Left renal cortex interstitium (tissue), 4 donors: ENCODE measurements around the gene SND1. TPM values are rescaled to one million over a fixed set of nuclear protein-coding genes. Genes with fewer than 3 reads are reported as not detected.

Source experiments
- DNase-seq, 4 donors: peaks; one replicate each; pipeline ENCODE4 v3.0.0-alpha.2; 2013; ENCODE audit warnings: low read depth in 4 of 4, low spot score in 2 of 4, missing footprints in 1 of 4
- polyA plus RNA-seq, 4 donors: library from polyadenylated mRNA; unstranded; fragments of 120-200 nt; gene quantifications; one replicate each; pipeline ENCODE4 v1.2.1, GENCODE V29; 2013; ENCODE audit not compliant: insufficient read length in 4 of 4

The SND1 gene
- polyA plus RNA-seq, 4 donors: 133 to 165 (median 139) TPM

DNA sequence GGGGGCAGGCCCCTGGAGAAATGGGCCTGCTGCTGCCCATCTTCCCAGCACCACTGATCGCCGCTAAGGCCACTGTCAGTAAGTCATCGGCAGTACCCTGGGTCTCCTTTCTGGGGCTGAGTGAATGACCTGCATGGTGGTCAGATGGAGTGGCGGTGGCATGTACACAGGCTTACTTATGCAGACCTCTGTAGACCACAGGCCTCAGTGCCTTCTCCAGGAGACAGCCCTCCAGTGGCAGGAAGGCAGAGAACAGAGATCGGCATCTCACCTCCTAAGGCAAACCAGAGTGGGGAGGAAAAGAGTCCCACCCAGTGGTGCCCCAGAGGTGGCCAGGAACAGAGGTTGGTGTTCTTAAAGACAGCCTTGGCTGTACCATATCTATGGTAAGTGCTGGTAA lies 402.0 kb downstream of the SND1 start:
- no peak for DNase-seq

DNA sequence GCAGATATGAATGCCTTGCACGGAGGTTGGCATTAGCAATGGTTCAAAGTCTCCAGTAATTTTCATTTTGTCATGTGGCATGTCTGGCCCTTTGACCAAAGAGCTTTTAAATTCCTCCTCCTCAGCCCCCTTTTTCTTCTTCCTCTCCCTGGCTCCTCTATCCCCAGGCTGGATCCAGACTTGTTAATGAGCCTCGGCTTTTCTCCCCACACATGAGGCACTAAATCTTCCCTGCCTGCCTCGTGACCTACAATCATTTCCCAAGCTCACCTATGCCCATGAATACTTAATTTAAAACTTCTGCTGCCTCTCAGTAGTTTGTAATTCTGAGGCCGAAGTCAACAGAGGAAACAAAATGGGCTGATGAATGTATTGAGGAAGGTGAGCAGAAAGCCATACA lies 402.5 kb downstream of the SND1 start:
- no peak for DNase-seq

DNA sequence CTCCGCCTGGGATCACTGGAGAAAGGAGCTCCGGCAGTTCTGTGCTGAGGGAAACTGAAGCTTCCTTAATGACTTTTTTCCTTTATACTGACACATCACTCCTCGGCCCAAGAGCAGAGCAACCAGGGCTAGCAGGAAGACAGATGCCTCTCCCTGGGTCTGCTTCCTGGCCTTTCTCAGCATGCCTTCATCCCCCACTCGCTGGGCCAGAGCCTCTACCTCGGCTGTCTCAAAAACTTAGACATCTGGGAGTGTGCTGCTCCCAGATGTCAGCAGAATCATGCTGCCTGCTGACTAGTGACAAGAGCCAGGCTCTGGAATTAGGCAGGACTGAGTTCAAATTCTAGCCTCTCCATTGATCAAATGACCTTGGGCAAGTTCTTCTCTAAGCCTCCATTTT lies 403.6 kb downstream of the SND1 start:
- DNase-seq: no peak

DNA sequence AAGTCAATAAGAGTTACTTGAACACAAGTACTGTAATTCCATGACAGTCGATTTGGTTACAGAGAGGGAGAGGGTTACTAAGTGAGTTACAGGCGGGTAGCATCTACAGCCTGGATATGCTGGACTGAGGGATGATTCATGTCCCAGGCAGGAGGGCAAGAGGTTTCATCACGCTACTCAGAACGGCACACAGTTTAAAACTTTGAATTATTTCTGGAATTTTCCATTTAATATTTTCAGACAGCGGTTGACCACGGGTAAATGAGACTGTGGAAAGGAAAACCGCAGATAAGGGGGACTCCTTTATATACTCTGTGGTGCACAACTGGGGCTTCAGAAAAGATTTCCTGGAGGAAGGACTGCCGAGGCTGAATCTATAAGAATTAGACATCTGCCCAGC lies 404.9 kb downstream of the SND1 start:
- no peak for DNase-seq

DNA sequence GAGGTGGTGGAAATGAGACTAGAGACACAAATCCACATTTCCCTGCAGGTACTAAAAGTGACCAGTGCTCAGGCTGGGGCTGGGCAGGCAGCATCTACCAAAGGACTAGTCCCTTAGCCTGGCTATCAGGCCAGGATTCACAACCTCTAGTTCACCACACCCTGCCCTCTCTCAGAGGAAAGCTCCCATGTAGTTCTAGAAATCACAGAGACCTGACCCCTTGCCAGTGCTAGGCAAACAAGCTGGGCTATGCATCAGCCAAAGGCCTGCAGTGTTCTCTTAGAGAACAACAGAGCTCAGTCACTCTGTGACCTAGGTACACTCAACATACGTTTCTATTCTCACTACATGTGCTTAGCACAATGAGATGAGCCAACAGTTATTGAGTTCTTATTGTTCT lies 405.9 kb downstream of the SND1 start:
- no peak for DNase-seq

DNA sequence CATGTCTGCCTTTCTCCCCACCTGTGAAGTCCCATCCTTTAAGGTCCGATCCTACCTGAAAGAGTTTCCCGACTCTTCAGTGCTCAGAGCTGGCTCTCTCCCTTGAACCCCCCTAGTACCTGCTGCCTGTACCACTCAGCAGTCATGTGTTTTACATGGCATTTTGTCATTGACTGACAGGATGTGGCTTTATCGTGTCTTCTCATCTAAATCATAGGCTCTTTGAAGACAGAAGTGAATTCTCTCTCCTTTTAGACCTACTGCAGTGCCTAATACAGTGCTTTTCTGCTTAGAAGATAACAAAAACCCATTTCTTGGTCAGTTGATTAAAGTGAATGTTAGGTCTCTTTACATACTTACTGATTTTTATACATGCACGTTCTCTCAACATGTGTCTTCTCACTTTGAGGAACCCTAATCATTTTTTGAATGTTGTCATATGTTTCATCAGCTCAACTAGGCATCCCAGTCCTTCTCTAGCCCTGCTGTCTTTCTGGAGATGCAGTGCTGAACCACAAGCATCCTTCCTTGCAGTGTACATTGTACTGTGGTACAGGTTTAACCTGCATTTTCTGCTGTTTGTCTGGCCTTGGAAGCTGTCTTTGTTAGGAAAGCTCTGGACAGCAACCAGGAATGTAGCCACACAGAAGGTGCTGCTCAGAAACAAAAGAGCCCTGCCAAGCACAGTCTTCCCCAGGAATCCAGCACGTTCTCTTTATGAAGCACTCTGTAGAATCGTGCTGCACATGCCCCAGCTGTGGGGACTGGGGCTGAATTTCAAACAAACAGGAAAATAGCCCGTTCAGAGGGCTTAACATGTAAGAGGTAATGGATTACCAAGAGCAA lies 407.4 kb downstream of the SND1 start:
- DNase-seq: no peak

DNA sequence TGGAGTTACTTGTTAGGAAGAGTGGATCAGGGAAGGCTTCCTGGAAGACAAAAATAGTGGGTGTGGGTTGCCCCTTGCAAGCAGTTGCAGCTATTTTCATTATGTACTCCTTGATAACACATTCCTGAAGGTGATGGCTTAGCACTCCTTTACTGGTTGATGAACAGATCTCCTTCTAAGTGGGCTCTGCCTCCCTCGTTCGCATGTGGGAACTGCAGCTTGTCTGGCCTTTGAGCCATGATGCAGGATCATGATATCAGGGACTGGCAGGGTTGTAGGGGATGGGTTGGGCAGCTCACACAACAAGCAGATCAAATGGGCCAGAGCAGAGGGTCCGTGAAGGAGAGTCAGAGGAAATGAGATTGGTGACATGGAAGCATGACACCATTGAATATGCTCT lies 408.0 kb downstream of the SND1 start:
- DNase-seq: no peak

DNA sequence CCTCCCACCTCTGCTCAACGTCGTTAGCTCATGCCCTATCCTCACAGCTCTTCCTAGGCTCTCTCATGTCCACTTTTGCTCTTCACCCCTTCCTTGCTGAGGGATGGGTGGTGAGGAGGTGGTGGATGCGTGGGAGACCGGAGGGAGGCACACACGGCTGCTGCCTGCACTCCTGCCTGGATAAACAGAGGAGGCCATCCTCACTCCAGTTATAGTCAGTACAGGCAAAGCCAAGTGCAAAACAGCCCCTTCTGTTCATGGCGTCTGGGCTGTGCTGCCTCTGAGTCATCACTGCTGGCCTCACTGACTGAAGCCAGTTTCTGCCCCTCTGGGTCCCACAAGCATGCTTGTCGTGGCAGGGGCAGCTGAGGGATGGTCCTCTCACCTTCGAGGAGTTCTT lies 411.1 kb downstream of the SND1 start:
- DNase-seq: no peak

DNA sequence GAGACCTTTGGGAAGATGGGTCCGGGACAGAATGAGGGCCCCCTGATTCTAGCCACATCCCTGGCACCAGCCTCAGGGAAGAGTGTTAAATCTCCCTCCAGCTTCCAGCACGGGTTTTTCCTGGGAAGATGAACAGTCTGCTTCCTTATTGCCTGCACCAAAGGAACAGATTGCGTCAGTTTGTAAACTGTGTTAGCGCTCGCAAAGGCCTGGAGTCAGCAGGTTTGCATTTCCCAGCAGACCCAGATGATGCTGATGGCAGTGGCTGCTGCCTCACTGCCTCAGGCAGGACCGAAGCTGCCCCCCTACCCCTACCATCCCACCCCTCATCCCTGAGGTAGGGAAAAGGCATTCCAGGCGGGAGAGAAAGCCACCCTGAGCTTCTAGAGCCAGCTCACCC lies 413.9 kb downstream of the SND1 start:
- no peak for DNase-seq

DNA sequence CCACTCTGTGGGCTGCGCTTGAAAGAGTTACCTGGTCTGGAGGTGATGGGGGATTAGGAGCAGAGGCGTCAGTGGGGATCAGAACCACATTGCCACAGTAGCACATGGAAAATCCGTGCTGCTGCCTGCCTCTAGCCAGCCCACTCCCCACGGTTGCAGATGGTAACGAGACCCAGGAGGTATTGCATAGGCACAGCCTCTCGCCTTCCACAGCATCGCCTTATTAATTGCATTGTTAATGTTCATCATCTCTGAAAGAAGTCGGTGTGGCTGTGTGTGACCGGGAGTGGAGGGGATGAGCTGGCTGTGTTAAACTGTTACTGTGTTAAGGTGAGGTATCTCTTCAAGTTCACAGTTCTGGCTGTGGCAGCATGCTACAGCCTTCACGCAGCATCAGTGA lies 414.4 kb downstream of the SND1 start:
- no peak for DNase-seq

DNA sequence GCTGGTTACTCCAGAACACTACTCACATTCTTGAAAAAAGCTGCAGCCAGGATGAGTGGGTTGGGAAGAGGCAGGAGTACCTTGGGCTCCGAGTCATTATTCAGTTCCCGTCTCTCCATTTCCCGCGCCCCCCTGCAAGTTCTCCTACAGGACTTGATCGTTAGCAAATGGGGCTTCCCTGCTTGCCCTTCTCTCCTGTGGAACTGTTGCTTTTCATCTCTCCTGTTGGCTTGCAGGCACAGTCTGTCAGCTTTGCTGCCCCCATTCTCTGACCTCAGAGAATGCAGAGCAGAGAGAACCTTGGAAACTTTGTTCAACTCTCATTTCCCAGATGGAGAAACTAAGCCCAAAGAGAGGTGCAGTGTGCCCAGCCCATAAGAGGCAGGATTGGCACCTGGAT lies 414.9 kb downstream of the SND1 start:
- DNase-seq: no peak

DNA sequence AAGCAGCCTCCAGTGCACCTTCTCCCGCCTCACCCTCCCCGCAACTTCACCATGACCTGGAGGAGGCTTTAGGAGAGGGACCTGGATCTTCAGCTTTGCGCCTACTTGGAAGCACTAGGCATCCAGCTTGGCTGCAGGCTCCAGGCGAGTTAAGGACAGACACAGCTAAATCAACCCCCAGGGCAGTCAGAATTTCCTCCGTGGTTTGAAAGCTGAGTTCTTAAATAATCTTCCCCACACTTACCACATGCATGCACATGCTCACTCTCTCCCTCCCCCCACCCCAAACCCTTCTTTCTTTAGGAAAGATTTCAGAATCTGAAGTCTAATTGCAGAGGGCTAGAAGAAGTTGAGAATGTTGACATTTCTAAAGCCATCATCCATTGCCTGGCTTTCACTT lies 416.0 kb downstream of the SND1 start:
- DNase-seq: no peak

DNA sequence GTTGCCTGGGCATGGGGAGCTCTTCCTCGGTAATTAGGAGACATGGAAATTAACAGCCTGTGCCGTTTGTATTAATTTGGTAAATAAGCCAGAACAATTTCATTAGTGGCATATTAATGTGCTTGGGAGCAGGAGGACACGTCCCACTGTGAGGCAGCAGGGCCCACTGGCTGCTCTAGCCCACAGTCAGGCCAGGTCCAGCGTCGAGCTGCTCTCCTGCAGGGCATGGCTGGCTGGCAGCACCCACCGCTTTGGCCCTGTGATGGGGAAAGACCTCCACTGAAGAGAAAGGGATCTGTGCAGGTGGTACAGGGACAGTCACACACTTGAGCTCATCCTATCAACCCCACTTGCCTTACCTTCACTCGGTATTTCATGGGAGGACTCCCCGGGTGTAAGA lies 416.8 kb downstream of the SND1 start:
- no peak for DNase-seq

DNA sequence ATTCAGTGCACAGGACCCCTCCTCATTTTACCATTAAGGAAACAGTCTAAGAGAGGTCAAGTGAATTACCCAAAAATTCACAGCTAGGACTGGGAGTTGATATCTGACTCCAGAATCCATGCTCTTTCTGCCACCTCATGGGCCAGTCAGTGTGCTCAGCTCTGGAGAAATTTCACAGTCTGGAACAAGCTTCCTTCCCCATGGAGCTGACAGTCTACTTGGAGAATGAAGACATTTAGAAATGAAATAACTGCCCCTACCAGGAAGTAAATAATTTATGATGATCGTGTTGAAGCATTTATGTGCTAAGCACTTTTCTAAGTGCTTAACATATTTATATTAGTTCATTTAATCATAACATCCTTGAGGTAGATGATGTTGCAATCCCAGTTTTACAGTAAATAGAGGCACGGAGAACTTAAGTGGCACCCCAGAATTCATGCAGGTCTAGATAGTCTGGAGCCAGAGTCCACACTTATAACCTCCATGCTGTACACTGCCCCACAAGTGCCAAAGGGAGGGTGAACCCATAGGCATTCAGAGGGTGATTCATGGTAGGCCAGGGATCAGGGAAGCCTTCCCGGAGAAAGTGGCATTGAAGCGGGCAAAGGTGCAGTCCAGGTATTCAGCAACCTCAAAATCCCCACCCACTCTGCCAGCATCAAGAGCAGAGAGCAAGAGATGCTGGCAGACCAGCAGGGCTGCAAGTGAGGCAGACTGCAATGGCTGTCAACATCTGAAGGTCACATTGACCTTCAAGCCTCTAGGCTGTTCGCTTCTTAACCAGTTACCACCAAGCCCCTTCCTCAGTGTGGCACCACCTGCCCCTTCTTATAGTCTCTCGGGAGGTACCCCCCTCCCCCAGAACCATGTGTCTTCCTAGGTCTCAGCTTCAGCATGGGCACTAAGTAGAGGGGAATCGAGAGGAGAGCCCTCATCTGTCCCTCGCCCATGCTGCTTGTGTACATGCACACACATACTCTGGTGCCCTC lies 417.7 kb downstream of the SND1 start:
- no peak for DNase-seq

DNA sequence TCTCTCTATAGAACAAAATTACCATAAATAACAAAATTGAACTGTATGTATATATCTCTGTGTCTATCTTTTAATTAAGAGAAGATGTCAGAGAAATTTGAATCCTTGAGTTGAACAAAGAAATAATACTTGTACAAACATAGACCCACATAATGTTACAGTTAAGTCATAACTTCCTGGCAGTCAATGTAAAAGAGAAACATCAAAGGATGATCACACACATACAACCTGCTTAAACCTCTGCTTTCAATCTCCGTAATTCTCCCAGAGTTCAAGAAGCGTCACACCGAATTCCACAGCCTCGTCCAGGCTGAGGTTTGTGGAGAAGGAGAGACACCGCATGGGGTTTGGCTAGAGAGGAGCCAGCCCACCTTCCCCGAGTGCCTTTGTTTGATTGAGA lies 419.4 kb downstream of the SND1 start:
- DNase-seq: no peak

DNA sequence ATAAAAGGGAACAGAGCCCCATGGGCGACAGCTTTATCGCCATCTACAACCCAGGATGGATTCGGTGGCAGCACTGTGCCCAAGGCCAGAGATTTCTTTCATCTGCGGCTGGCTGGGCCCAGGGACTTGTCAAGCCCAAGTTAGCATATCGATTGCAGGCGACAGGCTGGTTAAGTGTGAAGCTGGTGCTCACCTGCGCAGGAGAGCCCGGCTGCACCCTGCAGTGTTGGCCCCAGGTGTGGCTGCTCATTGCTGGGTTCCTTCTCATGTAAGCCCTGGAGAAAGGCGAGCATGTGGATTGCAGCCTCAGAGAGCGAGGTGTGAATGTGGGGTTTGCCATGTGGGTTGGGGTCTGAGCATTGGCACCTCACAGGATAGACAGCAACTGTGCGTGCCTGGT lies 419.8 kb downstream of the SND1 start:
- no peak for DNase-seq

DNA sequence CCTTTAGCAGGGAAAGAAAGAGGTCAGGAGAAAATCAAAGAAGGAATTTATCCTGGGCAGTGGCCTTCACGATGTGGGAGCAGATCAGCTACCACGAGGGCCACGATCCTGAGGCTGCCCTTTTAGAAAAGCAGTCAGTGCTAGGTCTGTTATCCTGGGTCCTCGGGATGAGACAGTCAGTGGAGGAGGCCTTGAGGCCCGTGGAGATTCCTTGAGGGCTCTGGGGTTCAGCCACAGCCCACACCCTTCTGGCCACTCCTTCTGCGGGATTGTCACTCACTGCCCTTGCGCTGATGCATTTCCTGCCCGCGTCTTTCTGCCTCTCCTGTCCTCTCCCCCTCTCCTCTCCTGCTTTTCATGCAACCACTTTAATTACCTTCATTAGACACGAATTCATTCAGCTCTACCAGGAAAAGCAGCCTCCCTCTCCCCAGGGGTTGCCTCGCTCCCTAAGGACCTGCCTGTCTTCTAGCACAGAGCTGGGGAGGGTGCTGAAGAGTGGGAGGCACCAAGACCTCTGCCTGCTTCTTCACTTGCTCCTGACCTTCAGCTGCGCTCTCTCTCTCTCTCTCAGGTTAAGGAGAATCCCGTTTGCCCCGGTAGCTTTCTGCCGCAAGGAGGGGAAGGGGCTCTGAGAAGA lies 421.8 kb downstream of the SND1 start:
- no peak for DNase-seq

DNA sequence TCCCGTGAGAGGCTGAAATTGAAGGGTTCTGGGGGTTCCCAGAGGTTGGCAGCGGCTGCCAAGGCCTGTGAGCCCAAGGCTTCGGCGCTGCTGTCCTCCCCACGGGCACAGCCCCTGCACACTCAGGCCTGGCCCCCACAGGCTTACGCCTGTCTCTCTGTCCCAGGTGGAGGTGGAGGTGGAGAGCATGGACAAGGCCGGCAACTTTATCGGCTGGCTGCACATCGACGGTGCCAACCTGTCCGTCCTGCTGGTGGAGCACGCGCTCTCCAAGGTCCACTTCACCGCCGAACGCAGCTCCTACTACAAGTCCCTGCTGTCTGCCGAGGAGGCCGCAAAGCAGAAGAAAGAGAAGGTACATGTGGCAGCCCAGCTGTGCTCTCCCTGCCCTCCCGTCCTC lies 422.3 kb downstream of the SND1 start:
- DNase-seq: no peak

DNA sequence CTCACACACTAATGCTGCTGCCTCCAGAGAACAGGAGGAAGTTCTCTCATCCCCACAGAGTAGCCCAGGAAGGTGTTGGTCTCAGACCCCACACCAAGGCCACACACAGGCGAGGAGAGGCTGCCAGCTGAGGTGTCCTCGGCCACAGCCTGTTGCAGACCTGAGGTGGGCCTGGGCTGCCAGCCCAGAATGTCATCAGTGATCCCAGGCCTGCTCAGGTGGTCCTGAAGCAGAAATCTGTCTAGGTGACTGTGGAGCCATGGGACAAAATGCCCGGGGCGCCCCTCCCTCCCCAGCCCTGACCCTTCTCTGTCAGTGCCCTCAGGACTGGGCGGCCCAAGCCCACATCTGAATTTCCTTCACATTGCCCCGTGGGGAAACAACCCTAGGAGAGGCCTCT lies 422.7 kb downstream of the SND1 start:
- DNase-seq: no peak

DNA sequence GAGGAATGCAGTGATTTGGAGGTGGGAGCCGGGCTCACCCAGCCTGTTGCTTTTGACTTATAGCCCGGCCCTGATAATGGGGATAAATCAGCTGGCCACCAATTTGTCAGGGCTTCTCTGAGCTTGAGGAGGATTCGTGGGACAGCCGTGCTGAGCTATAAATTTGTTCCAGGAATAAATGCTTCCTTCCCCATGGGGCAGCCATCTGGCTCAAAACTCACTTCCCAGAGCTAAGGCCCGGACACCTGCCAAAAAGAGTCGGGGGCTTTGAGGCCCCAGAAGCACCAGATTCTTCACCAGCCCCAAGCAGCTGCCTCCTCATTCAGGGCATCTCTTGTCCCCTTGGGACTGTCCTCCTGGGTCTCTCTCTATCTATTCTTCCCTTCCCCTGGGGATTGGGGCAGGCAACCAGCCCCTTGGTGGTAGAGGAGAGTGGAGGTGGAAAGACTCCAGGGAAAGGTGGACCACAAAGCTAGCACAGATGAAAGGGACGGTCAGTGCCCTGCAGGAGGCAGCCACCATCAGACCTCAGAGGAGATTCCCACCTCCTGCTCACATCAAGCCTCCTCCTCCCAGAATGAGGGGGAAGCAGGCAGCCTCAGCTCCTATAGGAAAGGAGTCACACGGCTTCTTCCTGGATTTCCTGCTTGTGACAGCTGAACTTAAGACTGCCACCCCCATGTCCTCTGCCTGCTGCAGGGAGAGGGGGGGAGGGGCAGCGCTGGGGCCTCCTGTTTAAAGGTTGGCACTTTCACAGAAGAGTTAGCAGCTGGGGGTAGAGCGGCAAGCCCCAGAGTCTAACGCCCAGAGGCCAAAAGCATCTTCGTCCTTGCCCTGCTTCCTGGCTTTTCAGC lies 423.5 kb downstream of the SND1 start:
- DNase-seq: no peak
